NCI-H1436 (cell line): Measurements from ENCODE around the gene UBE3D.
"Not testable (repeated sequence)": the region's sequence is repeated elsewhere in the genome, so short reads cannot be mapped to it uniquely, and the experiment has no call there.

Source experiments
- DNase-seq: peaks from one replicate; lab custom pipeline; 2025; lab: John Stamatoyannopoulos, UW

UBE3D gene

GRCh38 chr6:82870582-82871172, 195.0 kb downstream of the UBE3D start:
- no peak for DNase-seq

GRCh38 chr6:82869493-82869892, 196.1 kb downstream of the UBE3D start:
- DNase-seq = no peak

- DNase-seq = no peak
Observed at GRCh38 chr6:82867946-82868345, 197.7 kb downstream of the UBE3D start.

- no peak for DNase-seq
Observed at GRCh38 chr6:82866446-82866845, 199.2 kb downstream of the UBE3D start.

GRCh38 chr6:82865461-82865860, 200.2 kb downstream of the UBE3D start:
- DNase-seq = no peak

GRCh38 chr6:82863781-82864180, 201.9 kb downstream of the UBE3D start:
- no peak for DNase-seq

GRCh38 chr6:82862543-82862942, 203.1 kb downstream of the UBE3D start:
- no peak for DNase-seq

GRCh38 chr6:82861121-82861520, 204.5 kb downstream of the UBE3D start:
- DNase-seq = no peak

GRCh38 chr6:82856077-82856476, 209.6 kb downstream of the UBE3D start:
- DNase-seq = not testable (repeated sequence)

- not testable (repeated sequence) for DNase-seq
Observed at GRCh38 chr6:82852904-82853303, 212.7 kb downstream of the UBE3D start.

GRCh38 chr6:82843291-82843885, 222.3 kb downstream of the UBE3D start:
- DNase-seq = no peak

GRCh38 chr6:82842721-82843120, 222.9 kb downstream of the UBE3D start:
- DNase-seq = no peak
